IPS DF 4.7 (cell line): ENCODE data around the gene ABCB9.

ENCODE experiments used
- DNase-seq: peaks from one replicate; pipeline ENCODE4 v3.0.0-alpha.2; 2013; ENCODE audit warnings: low spot score; ENCODE audit errors: extremely low read depth

Gene ABCB9

DNA sequence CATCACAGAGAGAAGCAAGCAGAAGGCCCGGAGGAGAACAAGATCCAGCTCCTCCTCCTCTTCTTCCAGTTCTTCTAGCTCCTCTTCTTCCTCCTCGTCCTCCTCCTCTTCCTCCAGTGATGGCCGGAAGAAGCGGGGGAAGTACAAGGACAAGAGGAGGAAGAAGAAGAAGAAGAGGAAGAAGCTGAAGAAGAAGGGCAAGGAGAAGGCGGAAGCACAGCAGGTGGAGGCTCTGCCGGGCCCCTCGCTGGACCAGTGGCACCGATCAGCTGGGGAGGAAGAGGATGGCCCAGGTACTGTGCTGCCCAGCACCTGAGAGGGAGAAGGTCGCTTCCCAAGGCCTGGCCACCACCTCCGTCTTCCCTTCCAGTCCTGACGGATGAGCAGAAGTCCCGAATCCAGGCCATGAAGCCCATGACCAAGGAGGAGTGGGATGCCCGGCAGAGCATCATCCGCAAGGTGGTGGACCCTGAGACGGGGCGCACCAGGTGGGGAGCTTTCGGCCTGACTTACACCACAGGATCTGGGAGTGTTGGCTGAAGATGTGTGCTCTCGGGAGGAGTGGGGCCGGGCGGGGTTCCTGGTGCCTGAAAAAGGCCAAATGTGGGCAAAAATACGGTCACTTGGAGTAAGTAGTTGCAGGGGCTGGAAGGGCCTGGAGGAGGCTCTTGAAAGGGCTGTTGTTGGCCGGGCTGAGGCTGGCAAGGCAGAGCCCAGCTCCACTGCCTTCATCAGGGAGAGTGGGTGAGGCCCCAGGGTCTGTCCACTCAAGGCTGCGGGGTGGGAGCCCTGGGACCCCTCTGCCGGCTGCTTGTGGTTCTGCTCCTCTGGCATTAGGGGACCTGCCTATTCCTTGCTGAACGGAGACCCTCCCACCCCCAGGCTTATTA is 15.6 kb upstream of the ABCB9 start:
- DNase-seq, result no peak

DNA sequence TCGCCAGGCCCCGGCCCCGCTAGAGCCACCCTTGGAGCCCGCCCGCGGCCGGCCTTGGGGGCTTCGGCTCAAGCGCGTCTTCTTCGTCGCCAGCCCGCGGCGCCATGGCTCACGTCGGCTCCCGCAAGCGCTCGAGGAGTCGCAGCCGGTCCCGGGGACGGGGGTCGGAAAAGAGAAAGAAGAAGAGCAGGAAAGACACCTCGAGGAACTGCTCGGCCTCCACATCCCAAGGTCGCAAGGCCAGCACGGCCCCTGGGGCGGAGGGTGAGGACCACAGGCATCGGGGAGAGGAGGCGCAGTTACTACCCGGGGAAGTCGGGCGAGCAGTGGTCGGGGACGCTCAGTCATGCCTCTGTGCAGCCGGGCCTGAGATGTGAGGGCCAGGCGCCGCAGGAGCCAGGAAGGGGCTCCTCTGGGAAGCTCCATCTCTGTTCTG is 14.8 kb upstream of the ABCB9 start:
- DNase-seq, result no peak

DNA sequence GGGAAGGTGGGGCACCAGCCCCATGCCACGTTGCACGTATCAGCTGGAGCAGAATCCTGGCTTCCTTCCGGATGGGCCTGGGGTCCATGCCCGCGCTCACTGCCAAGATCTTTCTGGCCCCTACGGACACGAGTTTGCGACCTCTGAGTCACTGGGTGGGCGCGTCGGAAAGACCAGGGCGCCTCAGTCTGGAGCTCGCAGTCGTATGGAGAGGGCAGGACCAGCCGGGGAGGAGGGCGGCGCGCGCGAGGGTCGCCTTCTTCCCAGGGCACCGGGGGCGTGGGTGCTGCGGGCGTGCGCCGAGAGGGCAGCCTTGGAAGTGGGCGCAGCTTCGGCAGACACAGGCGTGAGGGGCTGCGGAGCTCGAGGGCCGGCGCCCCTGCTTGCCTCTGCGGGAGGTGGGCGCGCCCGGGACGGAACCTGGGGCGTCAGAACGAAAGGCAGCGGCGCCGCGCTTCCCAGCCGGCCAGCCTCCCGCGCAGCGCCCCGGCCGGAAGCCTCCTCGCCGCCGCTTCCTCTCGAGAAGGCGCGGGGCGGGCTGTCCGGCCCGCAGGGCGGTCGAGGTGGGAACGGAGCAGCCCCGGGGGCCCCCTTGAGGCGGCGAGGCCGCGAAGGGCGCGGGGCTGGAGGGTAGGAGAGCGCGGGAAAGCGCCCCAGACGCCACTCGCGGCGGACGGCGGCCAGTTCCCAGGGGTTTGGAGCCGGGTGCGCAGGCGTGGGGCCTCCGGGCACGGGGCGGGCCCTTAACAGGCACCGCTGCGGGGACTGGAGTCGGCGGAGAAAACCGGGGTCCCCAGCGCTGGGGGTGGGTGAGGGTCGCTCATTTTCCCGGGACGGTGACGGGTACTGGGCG is 14.1 kb upstream of the ABCB9 start, which contains the start of gene ARL6IP4:
ARL6IP4 (plus strand) TSS at position 499 of the 853 bp plus-strand sequence. CDS start 459 bp downstream, outside the sequence.
- DNase-seq, result no peak

DNA sequence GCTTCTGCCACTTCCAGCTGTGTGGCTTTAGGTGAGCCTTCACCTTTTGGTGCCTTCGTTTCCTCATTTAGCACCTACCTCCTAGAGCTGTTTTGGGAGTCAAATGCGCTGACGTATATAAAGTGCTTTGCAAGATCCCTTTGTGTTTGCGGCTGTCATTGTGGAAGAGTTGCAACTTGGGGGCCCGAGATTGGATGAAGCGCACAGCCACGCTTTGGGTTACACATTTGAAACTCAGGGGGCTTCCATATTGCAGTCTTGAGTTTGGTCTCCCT is 13.6 kb upstream of the ABCB9 start:
- no peak for DNase-seq

DNA sequence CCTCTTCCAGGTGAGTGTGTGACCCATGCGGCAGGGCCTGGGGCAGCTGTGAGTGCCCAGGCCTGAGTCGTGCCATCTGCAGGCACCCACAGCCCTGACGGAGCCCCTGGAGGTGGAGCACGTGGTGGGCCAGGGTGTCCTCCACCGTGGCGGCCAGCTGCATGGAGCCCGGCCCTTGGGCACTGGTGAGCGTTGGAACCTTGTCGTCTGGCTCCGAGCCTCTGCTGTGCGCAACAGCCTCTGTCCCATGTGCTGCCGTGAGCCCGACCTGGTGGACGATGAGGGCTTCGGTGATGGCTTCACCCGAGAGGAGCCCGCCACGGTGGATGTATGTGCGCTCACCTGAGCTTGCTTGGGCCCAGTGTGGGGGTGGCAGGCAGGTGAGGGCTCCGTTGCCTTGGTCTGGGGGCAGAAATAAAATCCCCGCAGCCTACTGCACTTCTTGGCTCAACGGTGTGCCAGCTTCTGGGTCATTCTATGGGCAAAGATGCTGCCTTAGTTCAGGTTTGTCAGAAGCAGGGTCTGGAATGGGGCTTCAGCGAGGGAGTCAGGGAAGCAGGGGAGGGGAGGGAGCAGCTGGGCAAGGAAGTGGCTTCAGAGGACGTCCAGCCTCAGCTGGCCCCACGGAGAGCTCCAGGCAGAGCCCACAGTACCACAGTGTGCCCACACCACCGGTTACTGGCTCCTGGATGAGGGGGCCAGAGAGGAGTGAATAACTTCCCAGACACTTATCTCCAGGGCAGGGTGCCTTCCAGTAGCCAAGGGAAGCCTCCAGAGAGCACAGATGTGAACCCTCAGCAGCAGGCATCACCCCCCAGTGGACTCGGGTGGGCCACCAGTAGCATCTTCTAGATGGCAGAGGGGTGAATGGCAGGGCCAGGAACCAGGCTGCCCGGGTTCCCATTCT is 13.0 kb upstream of the ABCB9 start:
- no peak for DNase-seq

DNA sequence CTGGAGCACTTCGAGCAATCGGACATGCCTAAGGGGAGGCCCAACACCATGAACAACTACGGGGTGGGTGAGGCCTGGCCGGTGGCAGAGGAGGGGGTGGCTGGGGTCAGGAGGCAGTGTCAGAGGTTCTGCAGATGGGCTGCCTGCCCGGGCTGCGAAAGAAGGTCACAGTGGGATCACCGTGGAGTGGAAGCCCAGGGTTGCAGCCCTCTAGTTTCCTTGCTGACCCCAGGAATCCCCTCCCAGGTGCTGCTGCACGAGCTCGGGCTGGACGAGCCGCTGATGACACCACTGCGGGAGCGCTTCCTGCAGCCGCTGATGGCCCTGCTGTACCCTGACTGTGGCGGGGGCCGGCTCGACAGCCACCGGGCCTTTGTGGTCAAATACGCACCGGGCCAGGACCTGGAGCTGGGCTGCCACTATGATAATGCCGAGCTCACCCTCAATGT is 12.3 kb upstream of the ABCB9 start:
- no peak for DNase-seq

DNA sequence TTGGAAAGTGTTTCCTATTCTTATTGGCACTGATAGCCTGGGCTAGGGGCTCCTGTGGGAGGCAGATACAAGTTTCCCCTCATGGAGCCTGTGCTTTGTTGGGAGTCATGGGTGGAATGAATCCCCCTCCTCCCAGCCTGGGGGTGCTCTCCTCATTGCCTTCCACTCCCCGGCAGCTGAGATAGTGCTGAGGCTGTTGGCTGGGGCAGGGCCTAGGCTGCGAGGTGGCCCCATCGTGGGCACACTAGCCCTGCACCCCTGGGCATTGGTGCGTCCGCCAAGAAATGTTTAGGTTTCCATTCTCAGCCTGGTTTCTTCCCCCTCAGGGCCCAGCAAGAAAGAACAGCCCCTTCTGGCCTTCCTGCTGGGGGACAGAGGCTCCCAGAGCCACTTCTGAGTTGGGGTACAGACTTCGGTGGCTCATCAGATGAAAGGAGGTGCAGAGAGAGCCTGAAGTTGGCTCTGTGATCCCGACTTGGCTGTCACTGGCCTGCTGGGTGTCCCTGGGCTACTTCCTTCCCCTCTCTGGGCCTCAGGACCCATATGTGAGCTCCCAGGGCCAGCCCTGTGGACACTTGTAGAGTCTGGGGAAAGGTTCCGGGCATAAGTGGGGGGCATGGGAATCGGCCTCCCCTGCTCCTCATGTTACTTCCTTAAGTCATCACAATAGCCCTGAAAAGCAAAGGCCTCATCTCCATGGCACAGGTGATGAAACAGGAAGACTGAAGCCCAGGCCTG is 11.6 kb upstream of the ABCB9 start:
- no peak for DNase-seq

DNA sequence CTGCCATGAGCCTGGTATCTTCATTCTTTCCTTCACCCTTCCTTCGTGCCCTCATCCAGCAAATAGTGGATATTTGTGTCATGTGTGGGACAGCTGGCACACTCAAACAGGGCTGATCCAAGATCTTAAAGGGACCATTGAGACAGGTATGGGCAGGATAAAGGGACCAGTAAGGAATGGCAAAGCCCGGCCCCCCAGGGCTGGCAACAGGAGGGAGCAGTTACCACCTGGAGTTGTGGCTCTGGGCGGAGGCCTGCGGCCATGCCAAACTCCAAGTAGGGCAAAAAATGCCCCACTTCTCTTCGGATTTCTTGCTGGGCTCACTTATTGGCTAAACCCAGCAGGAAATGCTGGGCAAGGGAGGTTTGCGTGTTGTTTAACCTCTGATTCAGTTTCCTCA is 10.9 kb upstream of the ABCB9 start:
- DNase-seq, result no peak

DNA sequence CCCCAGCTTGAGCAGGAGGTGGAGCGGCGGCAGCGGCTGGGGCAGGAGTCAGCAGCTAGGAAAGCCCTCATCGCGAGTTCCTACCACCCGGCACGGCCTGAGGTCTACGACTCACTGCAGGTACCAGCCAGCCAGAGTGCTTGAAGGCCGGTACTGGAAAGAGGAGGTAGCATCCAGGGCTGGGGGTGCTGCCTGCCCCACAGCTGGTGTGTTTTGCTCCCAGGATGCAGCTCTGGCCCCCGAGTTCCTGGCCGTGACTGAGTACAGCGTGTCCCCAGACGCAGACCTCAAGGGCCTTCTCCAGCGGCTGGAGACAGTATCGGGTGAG is 10.3 kb upstream of the ABCB9 start:
- no peak for DNase-seq

DNA sequence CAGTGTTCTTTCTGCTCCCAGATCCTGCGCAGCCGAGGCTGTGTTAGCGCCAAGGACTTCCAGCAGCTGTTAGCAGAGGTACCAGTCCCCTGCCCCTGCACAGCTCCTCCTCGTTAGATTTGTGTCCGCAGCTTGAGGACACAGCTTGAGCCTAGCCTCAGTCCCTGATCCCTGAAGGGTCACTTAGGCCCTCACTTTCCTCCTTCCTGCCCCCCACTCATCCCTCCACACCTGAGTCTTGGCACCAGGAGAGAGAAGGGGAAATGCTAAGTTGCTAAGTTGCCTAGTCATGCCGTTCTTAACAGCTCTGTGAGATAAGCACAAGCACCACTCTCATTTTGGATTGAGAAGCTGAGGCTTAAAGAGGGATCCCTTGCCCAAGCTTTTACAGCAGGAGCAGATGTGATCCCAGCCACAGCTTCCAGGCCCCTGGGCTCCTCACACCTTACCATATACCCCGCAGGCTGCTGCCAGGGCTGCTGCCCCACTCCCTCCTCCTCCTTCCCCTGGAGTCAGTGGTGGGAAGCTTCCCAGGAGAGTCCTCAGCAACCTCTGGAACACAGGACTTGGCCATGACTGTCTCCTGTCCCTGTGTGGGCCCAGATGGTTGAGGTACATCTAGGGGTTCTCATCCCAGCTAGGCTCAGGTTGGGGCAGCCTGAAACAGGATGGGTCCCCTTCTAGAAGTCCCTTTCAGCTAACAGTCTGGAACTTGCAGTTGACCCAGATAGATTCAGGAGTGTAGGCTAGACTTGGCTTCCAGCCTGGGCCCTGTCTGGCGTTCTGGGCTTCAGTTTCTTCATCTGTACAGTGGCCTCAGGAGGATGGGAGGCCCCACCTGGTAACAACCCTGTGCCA is 9.8 kb upstream of the ABCB9 start:
- DNase-seq, result no peak

DNA sequence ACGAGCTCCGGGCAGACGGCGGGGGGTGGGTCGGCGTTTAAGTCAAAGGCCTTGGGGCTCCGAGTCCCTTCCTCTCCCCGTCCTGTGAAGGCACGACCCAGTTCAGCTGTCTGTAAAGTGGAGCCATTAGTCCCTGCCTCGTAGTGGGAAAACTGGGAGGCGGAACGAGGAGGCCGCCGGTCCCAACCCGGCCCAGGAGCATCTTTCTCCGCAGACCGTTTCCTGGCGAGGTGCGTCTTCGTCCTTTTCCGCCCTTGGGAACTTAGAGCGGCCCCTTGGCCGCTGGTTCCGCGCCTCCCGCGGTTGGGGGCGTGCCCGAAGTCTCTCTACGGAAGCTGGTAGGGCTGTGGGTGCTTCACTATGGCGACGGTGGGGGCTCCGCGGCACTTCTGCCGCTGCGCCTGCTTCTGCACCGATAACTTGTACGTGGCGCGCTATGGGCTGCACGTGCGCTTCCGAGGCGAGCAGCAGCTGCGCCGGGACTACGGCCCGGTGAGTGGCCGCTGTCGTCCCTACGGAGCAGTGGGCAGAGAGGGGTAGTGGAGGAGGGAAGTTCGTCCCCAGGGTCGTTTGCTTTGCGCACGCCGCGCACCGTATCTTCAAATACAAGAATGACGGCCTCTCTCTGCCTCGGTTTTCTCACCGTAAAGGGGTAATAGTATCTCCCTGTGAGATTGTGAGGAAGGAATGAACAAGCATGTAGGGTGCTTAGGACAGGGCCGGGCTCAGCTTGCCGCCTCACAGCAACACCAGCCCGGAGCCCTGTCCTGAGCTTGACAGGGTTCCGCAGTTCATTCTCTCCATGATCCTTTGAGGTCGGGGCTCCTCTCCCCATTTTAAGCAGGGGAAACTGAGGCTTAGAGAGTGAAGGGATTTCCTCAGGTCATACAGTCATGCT is 8.9 kb upstream of the ABCB9 start, which contains the start of gene OGFOD2:
OGFOD2 (plus strand) TSS at position 353 of the 898 bp plus-strand sequence; CDS start at position 361, 8 bp downstream.
- DNase-seq, result no peak

DNA sequence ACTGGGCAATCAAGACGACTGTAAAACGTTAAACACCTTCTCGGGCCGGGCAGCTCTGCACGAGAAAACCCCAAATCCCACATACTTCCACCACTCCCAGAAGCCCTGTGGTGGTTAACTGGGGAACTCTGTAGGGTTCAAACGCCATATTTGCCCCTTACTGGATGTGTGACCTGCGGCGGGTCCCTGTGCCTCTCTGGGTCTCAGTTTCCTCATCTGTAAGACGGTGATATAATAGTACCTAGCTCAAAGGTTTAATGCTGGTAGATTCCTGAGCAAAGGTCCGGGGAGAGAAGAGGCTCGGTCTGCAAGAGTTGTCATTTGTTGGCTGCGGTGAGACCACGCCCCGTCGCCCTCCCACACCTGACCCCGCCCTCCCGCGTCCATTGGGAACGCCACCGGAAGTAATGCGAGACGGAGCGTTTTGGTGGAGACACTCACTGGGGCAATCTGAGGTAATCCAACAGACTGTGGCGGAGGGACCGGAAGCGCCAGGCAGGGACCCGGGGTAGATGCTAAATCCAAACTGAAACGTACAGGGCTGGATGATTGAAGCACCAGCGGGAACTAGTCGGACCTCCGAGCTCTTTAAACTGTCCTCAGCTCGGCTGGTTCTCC is 8.1 kb upstream of the ABCB9 start:
- DNase-seq, result peak; percentile 97

DNA sequence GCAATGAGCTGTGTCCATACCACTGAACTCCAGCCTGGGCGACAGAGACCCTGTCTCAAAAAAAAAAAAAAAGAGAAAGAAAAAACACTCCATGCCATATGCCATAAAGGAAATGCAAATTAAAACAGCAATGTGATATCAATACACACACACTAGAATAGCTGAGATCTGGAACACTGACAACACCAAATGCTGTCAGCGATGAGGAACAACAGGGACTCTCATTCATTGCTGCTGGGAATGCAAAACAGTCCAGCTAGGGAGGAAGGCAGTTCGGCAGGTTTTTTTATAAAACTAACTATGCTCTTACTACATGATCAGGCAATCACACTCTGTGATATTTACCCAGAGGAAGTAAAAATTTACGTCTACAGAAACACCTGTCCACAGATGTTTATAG is 3.4 kb upstream of the ABCB9 start:
- no peak for DNase-seq

DNA sequence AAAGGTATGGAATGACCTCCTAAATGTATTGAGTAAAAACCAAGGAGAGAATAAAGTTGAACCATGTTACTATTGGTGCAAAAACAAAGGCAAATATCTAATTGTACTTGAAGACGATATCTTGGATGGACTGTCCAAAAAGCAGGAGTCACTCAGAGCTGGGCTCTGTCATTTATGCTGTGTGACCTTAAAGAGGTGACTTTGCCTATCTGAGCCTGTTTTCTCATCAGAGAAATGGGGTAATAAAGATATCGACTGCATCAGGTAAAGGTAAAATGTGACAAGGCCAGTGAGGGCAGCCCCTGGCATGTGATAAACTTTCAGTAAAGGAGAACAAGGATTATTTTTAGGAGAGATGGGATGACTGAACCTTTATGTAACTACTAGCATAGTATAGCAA is 1.8 kb upstream of the ABCB9 start:
- no peak for DNase-seq

DNA sequence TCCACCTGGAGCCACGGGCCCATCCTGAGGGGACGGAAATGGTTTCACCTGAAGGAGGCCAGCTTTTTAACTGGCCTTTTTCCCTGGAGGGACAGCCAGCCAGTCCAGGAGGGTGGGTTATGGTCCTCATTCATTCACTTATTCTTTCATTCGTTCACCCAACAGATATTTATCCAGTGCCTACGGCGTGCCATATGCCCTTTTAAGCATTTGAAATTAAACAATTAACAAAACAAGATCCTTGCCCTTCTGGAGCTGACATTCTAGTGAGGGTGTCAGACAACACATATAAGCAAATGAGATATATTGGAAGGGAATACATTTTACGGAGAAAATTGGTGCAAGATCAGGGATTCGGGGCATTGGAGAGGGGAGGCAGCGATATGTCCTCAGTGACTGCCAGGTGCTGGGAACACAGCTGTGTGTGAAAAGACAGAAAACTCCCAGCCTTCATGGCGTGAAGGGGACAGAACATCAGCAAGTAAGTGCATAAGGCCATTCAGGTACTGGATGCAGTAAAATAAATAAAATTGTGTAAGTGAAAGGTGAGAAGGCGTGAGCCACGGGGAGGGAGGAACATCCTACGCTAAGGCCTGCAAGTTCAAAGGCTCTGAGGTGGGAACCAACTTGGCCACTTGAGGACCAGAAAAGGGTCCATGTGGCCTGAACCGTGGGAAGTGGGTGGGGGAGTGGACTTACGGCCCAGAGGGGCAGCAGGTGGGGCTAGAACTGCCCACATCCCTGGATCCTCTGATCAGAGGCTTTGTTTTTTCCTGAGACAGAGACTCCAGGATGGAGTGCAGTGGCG is 684 bp upstream of the ABCB9 start:
- DNase-seq, result no peak

DNA sequence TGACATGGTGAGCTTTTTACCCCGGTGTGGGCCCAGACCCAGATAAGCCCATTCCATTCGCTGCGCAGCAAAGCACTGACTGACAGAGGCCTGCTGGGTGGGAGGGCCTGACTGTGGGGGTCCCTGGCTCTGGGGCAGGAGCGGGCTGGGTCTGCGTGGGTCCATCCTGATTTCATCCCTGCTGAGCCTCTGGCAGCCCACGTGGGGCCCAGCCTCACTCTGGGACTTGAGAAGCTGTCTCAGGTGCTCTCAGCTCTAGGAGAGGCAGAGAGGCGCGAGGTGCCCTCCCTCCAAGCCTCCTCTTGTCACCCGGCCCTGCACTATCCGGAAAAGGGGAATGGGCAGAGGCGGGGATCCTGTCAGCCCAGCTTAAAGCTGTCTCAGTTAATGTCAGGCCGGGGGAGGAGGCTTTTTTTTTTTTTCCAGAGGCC is 927 bp downstream of the ABCB9 start:
- DNase-seq, result no peak
